HG03196 (cell line): Measurements from ENCODE around the gene CLCA1.

Experiments
- ATAC-seq: cut with Tn5 transposase; IDR thresholded peaks from one replicate; pipeline ENCODE4 v1.9.1; 2021; ENCODE audit not compliant: unreplicated experiment

The CLCA1 gene, protein sequence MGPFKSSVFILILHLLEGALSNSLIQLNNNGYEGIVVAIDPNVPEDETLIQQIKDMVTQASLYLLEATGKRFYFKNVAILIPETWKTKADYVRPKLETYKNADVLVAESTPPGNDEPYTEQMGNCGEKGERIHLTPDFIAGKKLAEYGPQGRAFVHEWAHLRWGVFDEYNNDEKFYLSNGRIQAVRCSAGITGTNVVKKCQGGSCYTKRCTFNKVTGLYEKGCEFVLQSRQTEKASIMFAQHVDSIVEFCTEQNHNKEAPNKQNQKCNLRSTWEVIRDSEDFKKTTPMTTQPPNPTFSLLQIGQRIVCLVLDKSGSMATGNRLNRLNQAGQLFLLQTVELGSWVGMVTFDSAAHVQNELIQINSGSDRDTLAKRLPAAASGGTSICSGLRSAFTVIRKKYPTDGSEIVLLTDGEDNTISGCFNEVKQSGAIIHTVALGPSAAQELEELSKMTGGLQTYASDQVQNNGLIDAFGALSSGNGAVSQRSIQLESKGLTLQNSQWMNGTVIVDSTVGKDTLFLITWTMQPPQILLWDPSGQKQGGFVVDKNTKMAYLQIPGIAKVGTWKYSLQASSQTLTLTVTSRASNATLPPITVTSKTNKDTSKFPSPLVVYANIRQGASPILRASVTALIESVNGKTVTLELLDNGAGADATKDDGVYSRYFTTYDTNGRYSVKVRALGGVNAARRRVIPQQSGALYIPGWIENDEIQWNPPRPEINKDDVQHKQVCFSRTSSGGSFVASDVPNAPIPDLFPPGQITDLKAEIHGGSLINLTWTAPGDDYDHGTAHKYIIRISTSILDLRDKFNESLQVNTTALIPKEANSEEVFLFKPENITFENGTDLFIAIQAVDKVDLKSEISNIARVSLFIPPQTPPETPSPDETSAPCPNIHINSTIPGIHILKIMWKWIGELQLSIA

GRCh38 chr1:86468501-86468977, at the start of gene CLCA1:
CLCA1 (plus strand) TSS chr1:86468927; CDS start chr1:86468972, 45 bp downstream.
- ATAC-seq: no peak

GRCh38 chr1:86419277-86419903, 49.3 kb upstream of the CLCA1 start:
- ATAC-seq: no peak

- no peak for ATAC-seq
Observed at GRCh38 chr1:86421601-86422280, 47.0 kb upstream of the CLCA1 start.

DNA sequence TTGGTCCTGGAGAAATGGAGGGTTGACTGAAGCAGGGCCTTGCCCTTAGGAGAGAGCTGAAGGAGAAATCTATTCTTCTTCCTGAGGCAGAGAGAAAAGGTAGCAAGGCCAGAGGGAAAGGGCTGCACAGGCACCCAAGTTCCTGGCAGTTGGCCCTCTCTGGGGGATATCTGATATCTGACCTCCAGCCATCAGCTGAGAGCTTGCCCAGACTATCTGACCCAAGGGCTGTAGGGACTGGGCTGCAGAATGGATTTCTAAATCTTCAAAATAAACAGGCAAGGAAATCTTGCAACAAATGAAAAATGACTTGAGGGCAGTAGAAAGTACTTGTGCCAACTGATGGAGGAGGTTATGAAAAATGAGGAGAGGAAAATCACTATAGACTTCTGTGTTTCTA, 45.3 kb upstream of the CLCA1 start:
- no peak for ATAC-seq

DNA sequence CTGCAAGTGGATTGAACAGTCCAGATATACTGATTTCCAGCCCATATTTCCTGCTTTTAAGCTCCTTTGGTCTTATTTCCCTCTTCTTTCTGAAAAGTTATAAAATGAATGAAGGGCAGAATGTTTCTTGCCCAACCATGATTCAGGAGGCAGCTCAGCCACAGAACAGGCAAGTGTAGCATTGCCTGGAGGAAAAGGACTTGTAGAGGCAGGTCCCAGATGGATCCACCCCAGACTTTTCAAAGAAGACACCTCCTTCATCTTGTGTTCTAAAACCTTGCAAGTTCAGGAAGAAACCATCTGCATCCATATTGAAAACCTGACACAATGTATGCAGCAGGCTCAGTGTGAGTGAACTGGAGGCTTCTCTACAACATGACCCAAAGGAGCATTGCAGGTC, 44.9 kb upstream of the CLCA1 start, which contains the start of gene CLCA2:
Gene CLCA2, plus strand, starts transcription at position 299 of the 400 bp plus-strand sequence. Its CDS starts 77 bp downstream, at position 376.
- ATAC-seq: no peak

- no peak for ATAC-seq
Observed at GRCh38 chr1:86429122-86429725, 39.5 kb upstream of the CLCA1 start.

DNA sequence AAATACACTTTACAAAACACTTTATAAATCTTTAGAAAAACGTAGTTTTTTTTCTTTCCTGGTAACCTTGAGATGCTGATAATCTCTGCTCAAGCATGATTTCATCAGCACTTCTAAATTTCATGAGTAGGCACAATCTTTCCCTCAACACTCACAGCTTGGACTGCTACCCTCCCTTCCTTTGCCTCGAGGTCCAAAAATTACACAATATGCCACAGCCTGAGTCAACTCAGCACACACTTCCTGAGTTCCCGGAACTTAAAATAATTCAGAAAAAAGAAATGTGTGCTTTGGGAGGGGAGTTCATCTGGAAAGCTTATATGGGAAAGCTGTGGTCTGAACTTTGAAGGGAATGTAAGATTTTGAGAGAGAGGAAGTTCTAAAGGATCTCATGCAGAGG, 38.9 kb upstream of the CLCA1 start:
- ATAC-seq: no peak

GRCh38 chr1:86430376-86430775, 38.4 kb upstream of the CLCA1 start:
- no peak for ATAC-seq

GRCh38 chr1:86434059-86434458, 34.7 kb upstream of the CLCA1 start:
- no peak for ATAC-seq

GRCh38 chr1:86435327-86435726, 33.4 kb upstream of the CLCA1 start:
- no peak for ATAC-seq

DNA sequence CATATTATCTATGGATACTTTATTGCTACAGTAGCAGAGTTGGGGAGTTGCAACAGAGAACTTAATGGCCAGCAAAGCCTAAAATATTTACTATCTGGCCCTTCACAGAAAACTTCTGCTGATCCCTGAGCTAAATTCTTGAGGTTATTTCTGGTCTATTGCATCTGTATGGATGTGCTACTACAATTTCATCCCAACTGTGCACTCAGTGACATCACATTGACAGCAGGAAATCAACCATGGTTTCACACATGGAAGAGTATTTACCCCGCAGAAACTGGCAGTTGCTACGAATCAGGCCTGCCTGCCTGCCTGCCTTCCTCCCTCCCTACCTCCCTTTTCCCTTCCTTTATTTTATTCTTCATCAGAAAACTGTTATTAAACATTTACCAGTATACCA, 32.7 kb upstream of the CLCA1 start:
- no peak for ATAC-seq

GRCh38 chr1:86441581-86441980, 27.1 kb upstream of the CLCA1 start:
- ATAC-seq: no peak

DNA sequence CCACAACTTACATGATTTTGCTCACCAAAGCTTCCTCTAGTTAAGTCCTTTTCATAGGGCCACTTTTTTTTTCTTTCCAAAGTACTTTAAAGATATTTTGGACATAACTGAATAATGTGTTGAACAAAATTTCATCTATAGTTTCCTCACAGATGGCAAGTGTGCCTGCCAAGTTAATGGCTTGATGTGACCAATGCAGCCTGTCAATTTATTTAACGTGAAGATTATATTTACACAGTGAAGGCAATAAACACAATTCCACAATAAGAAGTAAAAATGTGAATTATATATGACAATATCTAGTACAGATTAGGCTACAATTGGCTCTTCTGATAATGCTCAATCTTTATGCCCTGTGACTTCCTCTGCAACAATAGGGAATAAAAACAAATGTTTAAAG, 26.7 kb upstream of the CLCA1 start:
- no peak for ATAC-seq

DNA sequence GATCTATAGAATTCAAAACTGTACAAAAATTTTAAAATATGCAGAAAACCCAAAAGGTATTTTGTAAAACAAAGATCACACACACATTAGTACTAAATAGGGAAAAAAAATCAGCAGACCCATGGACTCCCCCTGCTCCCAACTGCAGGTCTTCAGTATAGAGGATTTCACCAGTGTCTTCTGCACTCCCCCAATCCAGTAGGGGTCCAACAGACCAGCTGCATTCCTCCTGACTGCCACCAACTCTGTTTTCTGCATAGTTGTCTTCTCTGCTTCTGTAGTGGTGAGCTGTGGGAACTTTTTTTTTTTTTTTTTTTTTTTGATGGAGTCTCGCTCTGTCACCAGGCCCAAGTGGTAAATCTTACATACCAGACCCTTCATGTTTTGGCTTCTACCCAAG, 22.8 kb upstream of the CLCA1 start:
- ATAC-seq: no peak

GRCh38 chr1:86447198-86447790, 21.4 kb upstream of the CLCA1 start:
- no peak for ATAC-seq

- ATAC-seq: no peak
Observed at GRCh38 chr1:86448670-86449069, 20.1 kb upstream of the CLCA1 start.

- ATAC-seq: no peak
Observed at GRCh38 chr1:86449103-86449502, 19.6 kb upstream of the CLCA1 start.

DNA sequence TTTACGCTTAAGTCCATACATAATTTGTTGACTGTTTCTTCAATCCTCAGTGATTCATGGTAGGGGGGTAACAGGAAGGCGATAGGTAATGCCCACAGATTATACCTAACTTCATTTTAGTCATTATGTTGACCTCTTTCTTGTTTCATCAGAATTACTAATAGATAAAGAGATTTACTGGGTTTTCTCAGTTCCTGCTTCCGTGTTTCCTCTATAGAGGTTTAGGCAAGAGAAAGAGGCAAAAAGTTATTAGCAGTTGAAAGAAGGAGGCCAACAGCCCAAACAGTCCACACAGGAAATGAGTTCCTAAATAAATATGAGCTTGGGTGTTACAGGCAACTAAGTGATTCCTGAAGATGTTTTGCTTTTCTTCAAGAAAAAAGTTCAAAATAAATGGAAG, 17.9 kb upstream of the CLCA1 start:
- ATAC-seq: no peak

DNA sequence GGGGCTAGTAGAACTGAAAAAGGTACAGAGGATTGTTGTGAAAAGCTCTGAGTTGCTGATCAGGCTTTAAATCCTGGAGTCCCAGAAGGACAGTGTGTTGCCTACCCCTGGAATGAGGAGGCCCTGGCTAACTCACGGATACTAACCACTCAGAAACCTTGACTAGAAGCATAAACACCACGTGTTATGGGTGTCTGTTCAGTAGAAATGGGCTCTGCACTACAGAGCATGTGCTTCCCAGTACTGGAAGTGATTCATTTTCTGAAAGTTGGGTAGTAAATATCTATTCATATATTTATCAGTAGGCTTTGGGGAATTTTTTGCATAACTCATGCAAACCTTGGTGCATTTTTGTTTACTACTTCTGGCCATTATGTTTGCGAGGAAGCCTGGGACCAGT, 15.1 kb upstream of the CLCA1 start:
- ATAC-seq: no peak

GRCh38 chr1:86455073-86455472, 13.7 kb upstream of the CLCA1 start:
- ATAC-seq: no peak
